ENCODE results near the gene RALBP1. TPM values are rescaled to one million over a fixed set of nuclear protein-coding genes. Genes with fewer than 3 reads are reported as not detected.
A peak's percentile ranks its signal among the peaks of the same experiment; 100 is the strongest.
"Not testable (repeated sequence)": the region's sequence is repeated elsewhere in the genome, so short reads cannot be mapped to it uniquely, and the experiment has no call there.

The RALBP1 gene
- polyA plus RNA-seq, 6 donors from 2014 or later = 31.0 to 49.2 (median 41.7) TPM

- H3K9me3 Mint-ChIP-seq = peaks cover 0 to 6% (median 3%) of the 10 kb centered on the region in 7 donors
- ATAC-seq (ENCODE audit: low read depth in 2 of 2) (no peak), DNase-seq (no peak)
- peaks cover 9 to 19% (median 16%) of the 10 kb centered on the region in 3 donors for H3K4me1 Mint-ChIP-seq
- H3K36me3 Mint-ChIP-seq = no peaks in the 10 kb centered on the region
- no peak overlapping the region for H3K4me3 Mint-ChIP-seq
- no peaks in the 10 kb centered on the region for H3K27me3 Mint-ChIP-seq
- no peak overlapping the region for H3K27ac Mint-ChIP-seq
These were observed 38.3 kb upstream of the RALBP1 start for GRCh38 chr18:9437021-9437437.

GRCh38 chr18:9437672-9438071 is 37.6 kb upstream of the RALBP1 start:
- no peak overlapping the region for H3K27ac Mint-ChIP-seq
- ATAC-seq (ENCODE audit: low read depth in 2 of 2) = no peak

GRCh38 chr18:9441061-9441460 is 34.3 kb upstream of the RALBP1 start:
- no peak overlapping the region for H3K4me3 Mint-ChIP-seq

More at GRCh38 chr18:9437672-9438071, 37.6 kb upstream of the RALBP1 start:
- peaks cover 0 to 6% (median 3%) of the 10 kb centered on the region in 7 donors for H3K9me3 Mint-ChIP-seq
- H3K27me3 Mint-ChIP-seq = no peaks in the 10 kb centered on the region
- no peaks in the 10 kb centered on the region for H3K36me3 Mint-ChIP-seq
- H3K4me3 Mint-ChIP-seq = no peak overlapping the region
- DNase-seq = no peak
- H3K4me1 Mint-ChIP-seq = peaks cover 9 to 19% (median 16%) of the 10 kb centered on the region in 3 donors

GRCh38 chr18:9444549-9444948 is 30.8 kb upstream of the RALBP1 start:
- Mint-ChIP-seq H3K4me3 (no peak overlapping the region), H3K4me1 (no peaks in the 10 kb centered on the region), H3K9me3 (peaks cover 5 to 24% (median 16%) of the 10 kb centered on the region in 7 donors), H3K27ac (no peak overlapping the region), H3K27me3 (peaks cover 0 to 10% (median 0%) of the 10 kb centered on the region in 3 donors), H3K36me3 (peaks cover 0 to 11% of the 10 kb centered on the region in 2 donors)
- ATAC-seq (ENCODE audit: low read depth in 2 of 2) = no peak
- DNase-seq = no peak

More at GRCh38 chr18:9441061-9441460, 34.3 kb upstream of the RALBP1 start:
- no peak for DNase-seq
- Mint-ChIP-seq H3K4me1 (no peaks in the 10 kb centered on the region), H3K36me3 (no peaks in the 10 kb centered on the region), H3K9me3 (peaks cover 0 to 3% (median 0%) of the 10 kb centered on the region in 7 donors), H3K27ac (no peak overlapping the region), H3K27me3 (no peaks in the 10 kb centered on the region)
- ATAC-seq (ENCODE audit: low read depth in 2 of 2) = no peak

GRCh38 chr18:9446839-9447238 is 28.5 kb upstream of the RALBP1 start:
- Mint-ChIP-seq H3K4me1 (no peaks in the 10 kb centered on the region), H3K9me3 (peaks cover 5 to 24% (median 16%) of the 10 kb centered on the region in 7 donors), H3K27ac (peak overlapping the region in 1 of 6 donors; percentile 86), H3K27me3 (peaks cover 0 to 20% (median 0%) of the 10 kb centered on the region in 3 donors), H3K36me3 (peaks cover 0 to 11% of the 10 kb centered on the region in 2 donors), H3K4me3 (no peak overlapping the region)
- ATAC-seq (ENCODE audit: low read depth in 2 of 2) (no peak), DNase-seq (no peak)

GRCh38 chr18:9447334-9447733 is 28.0 kb upstream of the RALBP1 start:
- ATAC-seq (ENCODE audit: low read depth in 2 of 2) (no peak), DNase-seq (no peak)
- Mint-ChIP-seq H3K36me3 (peaks cover 0 to 11% of the 10 kb centered on the region in 2 donors), H3K27ac (peak overlapping the region in 1 of 6 donors; percentile 86), H3K4me3 (peak overlapping the region in 1 of 8 donors; percentile 6), H3K4me1 (no peaks in the 10 kb centered on the region), H3K9me3 (peaks cover 5 to 24% (median 16%) of the 10 kb centered on the region in 7 donors), H3K27me3 (peaks cover 0 to 20% (median 0%) of the 10 kb centered on the region in 3 donors)

- ATAC-seq (ENCODE audit: low read depth in 2 of 2) = no peak
- H3K36me3 Mint-ChIP-seq = peaks cover 0 to 11% of the 10 kb centered on the region in 2 donors
- H3K9me3 Mint-ChIP-seq = peaks cover 5 to 25% (median 17%) of the 10 kb centered on the region in 7 donors
These were observed 25.5 kb upstream of the RALBP1 start for GRCh38 chr18:9449600-9450414.

GRCh38 chr18:9450920-9451319 is 24.4 kb upstream of the RALBP1 start:
- H3K4me3 Mint-ChIP-seq; H3K27ac Mint-ChIP-seq; ATAC-seq (ENCODE audit: low read depth in 2 of 2); H3K4me1 Mint-ChIP-seq; DNase-seq: not testable (repeated sequence)
- Mint-ChIP-seq H3K9me3 (peaks cover 5 to 35% (median 22%) of the 10 kb centered on the region in 7 donors), H3K27me3 (peaks cover 0 to 20% (median 0%) of the 10 kb centered on the region in 3 donors), H3K36me3 (peaks cover 5 to 15% of the 10 kb centered on the region in 2 donors)

More at GRCh38 chr18:9449600-9450414, 25.5 kb upstream of the RALBP1 start:
- no peak overlapping the region for H3K27ac Mint-ChIP-seq
- no peak overlapping the region for H3K4me3 Mint-ChIP-seq
- peaks cover 0 to 20% (median 0%) of the 10 kb centered on the region in 3 donors for H3K27me3 Mint-ChIP-seq
- DNase-seq = no peak
- no peaks in the 10 kb centered on the region for H3K4me1 Mint-ChIP-seq

- Mint-ChIP-seq H3K4me1 (no peaks in the 10 kb centered on the region), H3K4me3 (no peak overlapping the region), H3K27ac (no peak overlapping the region), H3K9me3 (peaks cover 10 to 34% (median 25%) of the 10 kb centered on the region in 7 donors), H3K27me3 (peaks cover 0 to 12% (median 8%) of the 10 kb centered on the region in 3 donors), H3K36me3 (peaks cover 18% of the 10 kb centered on the region in 2 donors)
- ATAC-seq (ENCODE audit: low read depth in 2 of 2) (no peak), DNase-seq (no peak)
These were observed 22.0 kb upstream of the RALBP1 start for GRCh38 chr18:9453283-9453682.

GRCh38 chr18:9454061-9454703 is 21.1 kb upstream of the RALBP1 start:
- peaks cover 10 to 32% (median 25%) of the 10 kb centered on the region in 7 donors for H3K9me3 Mint-ChIP-seq
- H3K4me1 Mint-ChIP-seq = no peaks in the 10 kb centered on the region
- H3K4me3 Mint-ChIP-seq = no peak overlapping the region
- no peak for DNase-seq
- H3K36me3 Mint-ChIP-seq = peaks cover 18% of the 10 kb centered on the region in 2 donors
- no peak overlapping the region for H3K27ac Mint-ChIP-seq
- ATAC-seq (ENCODE audit: low read depth in 2 of 2) = no peak
- H3K27me3 Mint-ChIP-seq = peaks cover 0 to 19% (median 14%) of the 10 kb centered on the region in 3 donors

GRCh38 chr18:9455718-9456511 is 19.4 kb upstream of the RALBP1 start:
- Mint-ChIP-seq H3K9me3 (peaks cover 10 to 32% (median 25%) of the 10 kb centered on the region in 7 donors), H3K36me3 (peaks cover 18% of the 10 kb centered on the region in 2 donors), H3K4me1 (no peaks in the 10 kb centered on the region), H3K27me3 (peaks cover 2 to 14% (median 11%) of the 10 kb centered on the region in 3 donors), H3K27ac (peak overlapping the region in 1 of 6 donors; percentile 51), H3K4me3 (no peak overlapping the region)
- no peak for ATAC-seq (ENCODE audit: low read depth in 2 of 2)
- no peak for DNase-seq

- no peak overlapping the region for H3K27ac Mint-ChIP-seq
- H3K4me3 Mint-ChIP-seq = no peak overlapping the region
- H3K36me3 Mint-ChIP-seq = peaks cover 16 to 17% of the 10 kb centered on the region in 2 donors
- ATAC-seq (ENCODE audit: low read depth in 2 of 2) (no peak), DNase-seq (no peak)
- no peaks in the 10 kb centered on the region for H3K4me1 Mint-ChIP-seq
- peaks cover 8 to 11% (median 9%) of the 10 kb centered on the region in 3 donors for H3K27me3 Mint-ChIP-seq
- peaks cover 4 to 56% (median 19%) of the 10 kb centered on the region in 7 donors for H3K9me3 Mint-ChIP-seq
These were observed 9.2 kb upstream of the RALBP1 start for GRCh38 chr18:9466127-9466526.

- H3K9me3 Mint-ChIP-seq = peaks cover 4 to 56% (median 19%) of the 10 kb centered on the region in 7 donors
- no peak for DNase-seq
- H3K36me3 Mint-ChIP-seq = peaks cover 16 to 17% of the 10 kb centered on the region in 2 donors
- no peak for ATAC-seq (ENCODE audit: low read depth in 2 of 2)
- peaks cover 3 to 10% (median 9%) of the 10 kb centered on the region in 3 donors for H3K27me3 Mint-ChIP-seq
- H3K4me1 Mint-ChIP-seq = no peaks in the 10 kb centered on the region
- no peak overlapping the region for H3K27ac Mint-ChIP-seq
- no peak overlapping the region for H3K4me3 Mint-ChIP-seq
These were observed 8.5 kb upstream of the RALBP1 start for GRCh38 chr18:9466846-9467245.

Data from naive B cell (primary cell).